ENCODE results near the gene GALNT10.

GRCh38 chr5:154412925-154413324, 222.4 kb downstream of the GALNT10 start:
- TF ChIP-seq USF2 (IDR thresholded peaks at IDR 0.05; ENCODE audit: borderline replicate concordance, low read depth, low read length) (no peak), SMC3 (IDR thresholded peaks at IDR 0.05; ENCODE audit: low read depth, low read length) (no peak), CTCF (IDR thresholded peaks at IDR 0.05) (no peak), RAD21 (IDR thresholded peaks at IDR 0.05; ENCODE audit: low read length) (no peak), REST (IDR thresholded peaks at IDR 0.05; ENCODE audit: low read depth, low read length) (no peak), RFX5 (IDR thresholded peaks at IDR 0.05; ENCODE audit: low read length) (no peak), TEAD4 (IDR thresholded peaks at IDR 0.05; ENCODE audit: borderline replicate concordance, insufficient read depth) (no peak), ELF1 (IDR thresholded peaks at IDR 0.05) (no peak), POLR2AphosphoS5 (IDR thresholded peaks at IDR 0.05; ENCODE audit: low read depth, low read length) (no peak), JUND (IDR thresholded peaks at IDR 0.05) (no peak), RCOR1 (IDR thresholded peaks at IDR 0.05; ENCODE audit: low read length) (no peak)
